Measurements from ENCODE around the gene THSD4. TPM values are rescaled to one million over a fixed set of nuclear protein-coding genes. Genes with fewer than 3 reads are reported as not detected.
A peak's percentile ranks its signal among the peaks of the same experiment; 100 is the strongest.

The THSD4 gene
- total RNA-seq, 4 donors from 2014 or later = 39.4 to 232 (median 127) TPM

- no peak for DNase-seq
- Histone ChIP-seq H3K27ac (peak overlapping the region in 2 of 4 donors; percentile 8 to 39), H3K36me3 (peaks cover 0 to 50% (median 0%) of the 10 kb centered on the region in 3 donors)
These were observed 511.9 kb downstream of the THSD4 start for GRCh38 chr15:71627188-71627587.

DNA sequence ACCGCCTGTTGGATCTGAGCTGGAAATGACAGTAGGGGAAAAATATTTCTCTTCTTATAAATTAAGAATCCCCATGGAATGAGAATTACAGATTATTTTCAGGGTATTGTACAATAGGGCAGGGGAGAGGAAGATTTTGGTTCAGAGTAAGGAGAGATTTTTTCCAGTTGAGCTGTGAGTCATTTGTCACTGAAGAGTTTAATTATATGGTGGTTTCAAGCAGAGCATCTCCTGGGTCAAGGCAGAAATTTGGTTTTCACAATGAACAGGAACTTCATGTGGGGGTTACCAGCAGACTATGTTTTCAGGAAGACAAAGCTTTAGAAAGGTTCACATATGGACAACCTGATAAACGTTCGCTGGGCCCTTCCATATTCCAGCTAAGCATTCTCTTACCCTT lies 512.3 kb downstream of the THSD4 start:
- 64 to 79% methylated on average over 3 of the region's 3 CpGs for WGBS, 2 donors
- peak overlapping the region in 2 of 4 donors; percentile 8 to 39 for H3K27ac ChIP-seq
- intact Hi-C loops (cut with DNase I) = no loop called here
- H3K36me3 ChIP-seq = peaks cover 0 to 50% (median 0%) of the 10 kb centered on the region in 3 donors
- DNase-seq = no peak
- H3K9me3 ChIP-seq = no peaks in the 10 kb centered on the region
- peaks cover 0 to 28% (median 5%) of the 10 kb centered on the region in 3 donors for H3K4me1 ChIP-seq
- H3K27me3 ChIP-seq = no peaks in the 10 kb centered on the region
- TF ChIP-seq, protein P1, sequence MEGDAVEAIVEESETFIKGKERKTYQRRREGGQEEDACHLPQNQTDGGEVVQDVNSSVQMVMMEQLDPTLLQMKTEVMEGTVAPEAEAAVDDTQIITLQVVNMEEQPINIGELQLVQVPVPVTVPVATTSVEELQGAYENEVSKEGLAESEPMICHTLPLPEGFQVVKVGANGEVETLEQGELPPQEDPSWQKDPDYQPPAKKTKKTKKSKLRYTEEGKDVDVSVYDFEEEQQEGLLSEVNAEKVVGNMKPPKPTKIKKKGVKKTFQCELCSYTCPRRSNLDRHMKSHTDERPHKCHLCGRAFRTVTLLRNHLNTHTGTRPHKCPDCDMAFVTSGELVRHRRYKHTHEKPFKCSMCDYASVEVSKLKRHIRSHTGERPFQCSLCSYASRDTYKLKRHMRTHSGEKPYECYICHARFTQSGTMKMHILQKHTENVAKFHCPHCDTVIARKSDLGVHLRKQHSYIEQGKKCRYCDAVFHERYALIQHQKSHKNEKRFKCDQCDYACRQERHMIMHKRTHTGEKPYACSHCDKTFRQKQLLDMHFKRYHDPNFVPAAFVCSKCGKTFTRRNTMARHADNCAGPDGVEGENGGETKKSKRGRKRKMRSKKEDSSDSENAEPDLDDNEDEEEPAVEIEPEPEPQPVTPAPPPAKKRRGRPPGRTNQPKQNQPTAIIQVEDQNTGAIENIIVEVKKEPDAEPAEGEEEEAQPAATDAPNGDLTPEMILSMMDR (IDR thresholded peaks at IDR 0.05) = no peak
- TF ChIP-seq POLR2A (IDR thresholded peaks at IDR 0.05) = no peak
- no peak overlapping the region for H3K4me3 ChIP-seq

More at GRCh38 chr15:71627188-71627587, 511.9 kb downstream of the THSD4 start:
- no peak for TF ChIP-seq POLR2A (IDR thresholded peaks at IDR 0.05)
- TF ChIP-seq, protein P1 (IDR thresholded peaks at IDR 0.05) = no peak
- Histone ChIP-seq H3K27me3 (no peaks in the 10 kb centered on the region), H3K4me1 (peaks cover 0 to 28% (median 5%) of the 10 kb centered on the region in 3 donors), H3K4me3 (no peak overlapping the region), H3K9me3 (no peaks in the 10 kb centered on the region)
- intact Hi-C loops (cut with DNase I) = no loop called here
- 67 to 83% methylated on average over 2 of the region's 2 CpGs for WGBS, 2 donors

DNA sequence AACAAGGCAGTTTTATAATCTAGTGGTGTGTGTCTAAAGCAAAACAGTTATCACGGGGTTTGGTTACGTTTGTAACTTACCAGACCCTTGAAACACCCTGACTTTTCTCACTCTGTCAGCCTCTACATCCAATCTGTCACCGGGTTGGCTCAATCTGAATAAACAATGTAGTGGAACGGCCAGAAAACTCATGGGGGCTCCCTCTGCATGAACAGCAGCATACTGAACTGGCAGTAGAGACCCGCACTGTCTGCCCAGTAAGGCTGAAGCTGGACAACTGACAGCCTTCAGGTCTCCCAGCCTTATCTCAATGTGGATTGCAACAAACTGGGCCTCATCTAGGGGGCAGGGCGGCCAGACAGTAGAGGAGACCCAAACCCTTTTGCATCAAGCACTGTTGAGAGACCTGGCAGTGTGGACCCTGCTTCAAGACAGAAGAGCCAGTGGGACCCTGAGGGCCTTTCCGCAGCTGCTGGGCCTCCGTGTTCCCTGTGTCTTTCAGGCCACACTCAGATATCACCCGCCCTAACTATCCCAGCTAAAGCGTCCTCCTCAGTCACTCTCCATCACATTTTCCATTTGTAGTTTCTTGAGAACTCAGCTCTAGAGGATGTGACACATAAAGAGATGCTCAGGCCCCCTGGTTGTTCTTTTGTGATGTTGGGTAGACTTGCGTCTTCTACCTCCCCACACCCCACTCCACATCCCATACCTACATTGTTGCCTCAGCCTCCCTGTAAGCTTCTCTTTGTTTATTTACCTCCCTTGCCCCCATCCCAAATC lies 513.9 kb downstream of the THSD4 start:
- WGBS, 2 donors = 71 to 79% methylated on average over 9 to 10 of the region's 11 CpGs
- Histone ChIP-seq H3K4me1 (peaks cover 0 to 24% (median 5%) of the 10 kb centered on the region in 3 donors), H3K9me3 (no peaks in the 10 kb centered on the region), H3K27ac (peak overlapping the region; percentile 36 to 68 (median 65)), H3K27me3 (no peaks in the 10 kb centered on the region), H3K4me3 (no peak overlapping the region), H3K36me3 (peaks cover 0 to 55% (median 0%) of the 10 kb centered on the region in 3 donors)
- intact Hi-C loops (cut with DNase I) = no loop called here
- no peak for DNase-seq
- TF ChIP-seq, protein P1 (IDR thresholded peaks at IDR 0.05) = no peak
- TF ChIP-seq POLR2A (IDR thresholded peaks at IDR 0.05) = no peak

DNA sequence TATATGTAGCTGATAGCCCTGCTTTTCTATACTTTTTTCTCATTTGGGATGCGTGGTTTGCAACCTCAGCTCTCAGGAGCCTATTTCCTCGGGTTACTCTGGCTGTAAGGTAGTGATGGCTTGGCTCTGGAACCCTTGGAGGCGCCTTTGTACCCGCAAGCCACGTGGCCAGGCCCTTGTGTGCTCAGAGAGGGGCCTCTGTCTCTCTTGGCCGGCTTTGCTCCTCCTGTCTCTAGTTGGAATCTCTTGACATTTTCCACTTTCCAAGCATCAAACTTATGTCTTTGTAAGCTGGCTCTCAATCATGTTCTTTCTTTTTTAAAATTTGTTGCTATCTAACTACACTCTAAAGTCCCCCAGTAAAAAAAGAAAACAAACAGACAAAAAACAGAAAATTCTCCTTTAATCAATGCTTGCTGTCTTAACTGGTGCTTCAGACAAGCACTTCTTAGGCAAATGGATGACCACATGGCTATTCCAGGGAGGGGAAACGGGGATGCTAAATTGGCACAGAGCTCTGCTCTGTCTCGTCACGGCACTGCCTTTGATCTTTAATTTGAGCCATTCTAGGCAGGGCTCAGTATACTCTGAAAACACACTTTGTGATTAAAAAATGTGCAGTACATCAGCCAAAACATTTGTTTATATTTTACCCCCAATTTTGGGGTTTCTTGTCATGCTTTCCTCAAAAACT lies 514.7 kb downstream of the THSD4 start:
- Histone ChIP-seq H3K27ac (peak overlapping the region; percentile 36 to 68 (median 65)), H3K9me3 (no peaks in the 10 kb centered on the region), H3K4me3 (no peak overlapping the region), H3K4me1 (peaks cover 0 to 31% (median 5%) of the 10 kb centered on the region in 3 donors), H3K27me3 (no peaks in the 10 kb centered on the region), H3K36me3 (peaks cover 0 to 60% (median 0%) of the 10 kb centered on the region in 3 donors)
- TF ChIP-seq POLR2A (IDR thresholded peaks at IDR 0.05) = no peak
- TF ChIP-seq, protein P1 (IDR thresholded peaks at IDR 0.05) = no peak
- 45 to 48% methylated on average over 9 of the region's 9 CpGs for WGBS, 2 donors
- DNase-seq = no peak
- intact Hi-C loops (cut with DNase I) = no loop called here

DNA sequence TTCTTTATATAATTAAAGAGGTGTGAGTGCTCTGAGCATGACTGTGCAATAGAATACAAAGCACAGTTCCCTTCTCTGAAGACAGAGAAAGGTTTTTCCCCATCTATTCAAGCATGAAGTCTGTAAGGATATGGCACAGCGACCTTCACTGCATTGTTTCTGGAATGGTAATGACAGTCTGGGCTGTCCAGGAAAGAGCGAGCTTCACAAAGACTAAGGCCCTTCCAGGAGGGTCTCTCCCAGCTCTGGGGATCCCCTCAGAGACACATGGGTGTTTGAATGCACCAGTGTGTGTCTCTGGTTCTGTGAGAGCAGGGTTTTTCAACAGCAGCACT lies 515.2 kb downstream of the THSD4 start:
- no peak for TF ChIP-seq POLR2A (IDR thresholded peaks at IDR 0.05)
- TF ChIP-seq, protein P1 (IDR thresholded peaks at IDR 0.05) = no peak
- peak overlapping the region in 3 of 4 donors; percentile 63 to 68 (median 67) for H3K27ac ChIP-seq

More for the DNA sequence above, 515.2 kb downstream of the THSD4 start:
- H3K9me3 ChIP-seq = no peaks in the 10 kb centered on the region
- H3K36me3 ChIP-seq = peaks cover 0 to 55% (median 0%) of the 10 kb centered on the region in 3 donors
- H3K4me3 ChIP-seq = no peak overlapping the region
- intact Hi-C loops (cut with DNase I) = no loop called here
- 73 to 86% methylated on average over 1 to 2 of the region's 2 CpGs for WGBS, 2 donors
- DNase-seq = no peak
- peaks cover 0 to 32% (median 5%) of the 10 kb centered on the region in 3 donors for H3K4me1 ChIP-seq
- no peaks in the 10 kb centered on the region for H3K27me3 ChIP-seq
